Measurements from ENCODE around the gene TRIP11.

- TF ChIP-seq CTCF (IDR thresholded peaks at IDR 0.05; ENCODE audit: insufficient read depth, low read depth, low read length) (no peak), EZH2 (IDR thresholded peaks at IDR 0.05; ENCODE audit: insufficient read depth, low read length) (no peak)
Measured at GRCh38 chr14:92037989-92038388, 1.9 kb downstream of the TRIP11 start.

All from astrocyte (in vitro differentiated cells and primary cell).